H9 (cell line): ENCODE results near the gene UBE2V1. TPM values are rescaled to one million over a fixed set of nuclear protein-coding genes. Genes with fewer than 3 reads are reported as not detected.

Source experiments
- DNase-seq: peaks from one replicate; pipeline ENCODE4 v3.0.0-alpha.2; 2017
- H2AFZ ChIP-seq: one replicate; pipeline ENCODE4 v1.6.1; 2013; ENCODE audit warnings: mild to moderate bottlenecking, low read length, control low read depth, moderate library complexity
- H2AK5ac ChIP-seq: 2 replicates; pipeline ENCODE4 v1.6.1; 2013; ENCODE audit warnings: low read length, control low read depth, mixed read lengths; ENCODE audit not compliant: insufficient read length
- H2BK120ac ChIP-seq: one replicate; pipeline ENCODE4 v1.6.1; 2013; ENCODE audit warnings: low read depth, mild to moderate bottlenecking, low read length, control low read depth, inconsistent platforms; ENCODE audit not compliant: poor library complexity, severe bottlenecking
- H2BK12ac ChIP-seq: 2 replicates; pipeline ENCODE4 v1.6.1; 2013; ENCODE audit warnings: low read length, control low read depth, mixed read lengths, low read depth; ENCODE audit not compliant: insufficient read length
- H2BK15ac ChIP-seq: 2 replicates; pipeline ENCODE4 v1.6.1; 2013; ENCODE audit warnings: low read depth, low read length, control low read depth
- H2BK20ac ChIP-seq: one replicate; pipeline ENCODE4 v1.6.1; 2013; ENCODE audit warnings: low read depth, mild to moderate bottlenecking, low read length, control low read depth, inconsistent platforms; ENCODE audit not compliant: poor library complexity, severe bottlenecking
- H2BK5ac ChIP-seq: 2 replicates; pipeline ENCODE4 v1.6.1; 2013; ENCODE audit warnings: low read length, control low read depth, mixed read lengths; ENCODE audit not compliant: insufficient read length
- H3K14ac ChIP-seq: 2 replicates; pipeline ENCODE4 v1.6.1; 2013; ENCODE audit warnings: low read length, control low read depth; ENCODE audit not compliant: insufficient read depth
- H3K18ac ChIP-seq: 2 replicates; pipeline ENCODE4 v1.6.1; 2013; ENCODE audit warnings: low read depth, mild to moderate bottlenecking, mixed read lengths, low read length, control low read depth; ENCODE audit not compliant: insufficient read length
- H3K23ac ChIP-seq: 2 replicates; pipeline ENCODE4 v1.6.1; 2013; ENCODE audit warnings: low read length, control low read depth, mixed read lengths, low read depth; ENCODE audit not compliant: insufficient read length
- H3K23me2 ChIP-seq: 2 replicates; pipeline ENCODE4 v1.6.1; 2013; ENCODE audit warnings: low read depth, mild to moderate bottlenecking, mixed read lengths, low read length, control low read depth; ENCODE audit not compliant: insufficient read length, poor library complexity, severe bottlenecking
- H3K27ac ChIP-seq: 2 replicates; pipeline ENCODE4 v1.5.1; 2013; ENCODE audit warnings: low read length, control low read depth, mixed read lengths, low read depth; ENCODE audit not compliant: insufficient read length
- H3K27me3 ChIP-seq: 2 replicates; pipeline ENCODE4 v1.6.1; 2013; ENCODE audit warnings: low read length, control low read depth, inconsistent platforms; ENCODE audit not compliant: insufficient read depth
- H3K4ac ChIP-seq: 2 replicates; pipeline ENCODE4 v1.6.1; 2013; ENCODE audit warnings: low read depth, mild to moderate bottlenecking, control low read depth, inconsistent platforms, low read length, moderate library complexity
- H3K4me1 ChIP-seq: 2 replicates; pipeline ENCODE4 v1.6.1; 2013; ENCODE audit warnings: low read length, control low read depth, inconsistent platforms; ENCODE audit not compliant: insufficient read depth
- H3K4me2 ChIP-seq: 2 replicates; pipeline ENCODE4 v1.6.1; 2013; ENCODE audit warnings: low read length, control low read depth, mixed read lengths; ENCODE audit not compliant: insufficient read length, insufficient read depth
- H3K56ac ChIP-seq: 2 replicates; pipeline ENCODE4 v1.6.1; 2013; ENCODE audit warnings: low read depth, mild to moderate bottlenecking, mixed read lengths, low read length, control low read depth; ENCODE audit not compliant: insufficient read length
- H3K79me1 ChIP-seq: 2 replicates; pipeline ENCODE4 v1.6.1; 2013; ENCODE audit warnings: low read depth, mild to moderate bottlenecking, moderate library complexity, low read length, control low read depth, inconsistent platforms; ENCODE audit not compliant: insufficient read depth, poor library complexity, severe bottlenecking
- H3K79me2 ChIP-seq: 2 replicates; pipeline ENCODE4 v1.6.1; 2013; ENCODE audit warnings: low read length, control low read depth, inconsistent platforms; ENCODE audit not compliant: insufficient read depth
- H3K9ac ChIP-seq: 2 replicates; pipeline ENCODE4 v1.6.1; 2013; ENCODE audit warnings: low read length, control low read depth, mixed read lengths; ENCODE audit not compliant: insufficient read length; ENCODE audit errors: extremely low read depth
- H3K9me3 ChIP-seq: one replicate; pipeline ENCODE4 v1.6.1; 2013; ENCODE audit warnings: low read depth, low read length, inconsistent platforms; ENCODE audit not compliant: control insufficient read depth
- H3T11ph ChIP-seq: one replicate; pipeline ENCODE4 v1.6.1; 2013; ENCODE audit warnings: mild to moderate bottlenecking, low read length, control low read depth, inconsistent platforms
- H4K20me1 ChIP-seq: one replicate; pipeline ENCODE4 v1.6.1; 2013; ENCODE audit not compliant: control insufficient read depth, insufficient read length, insufficient read depth
- H4K5ac ChIP-seq: 2 replicates; pipeline ENCODE4 v1.6.1; 2013; ENCODE audit warnings: low read depth, mild to moderate bottlenecking, mixed read lengths, low read length, control low read depth; ENCODE audit not compliant: insufficient read length
- H4K8ac ChIP-seq: replicated peaks from 2 replicates; pipeline ENCODE4 v1.6.1; 2013; ENCODE audit warnings: low read length, control low read depth, mixed read lengths, low read depth; ENCODE audit not compliant: insufficient read length
- H4K91ac ChIP-seq: 2 replicates; pipeline ENCODE4 v1.6.1; 2013; ENCODE audit warnings: low read depth, mild to moderate bottlenecking, moderate library complexity, mixed read lengths, low read length, control low read depth; ENCODE audit not compliant: insufficient read length
- H3K27ac Mint-ChIP-seq, 3 experiments: 2 replicates in 2 of 3; 3 replicates in 1 of 3; pipeline ENCODE4 v1.8.0; 2020 to 2021; ENCODE audit warnings: mixed read lengths in 3 of 3, mild to moderate bottlenecking in 1 of 3, moderate library complexity in 1 of 3
- H3K27me3 Mint-ChIP-seq: 2 replicates; pipeline ENCODE4 v1.8.0; 2021; ENCODE audit warnings: low read depth, mild to moderate bottlenecking, moderate library complexity, mixed read lengths
- H3K36me3 Mint-ChIP-seq, 3 experiments: 2 replicates in 2 of 3; 3 replicates in 1 of 3; pipeline ENCODE4 v1.8.0; 2020 to 2021; ENCODE audit warnings: low read depth in 3 of 3, mixed read lengths in 3 of 3; ENCODE audit not compliant: insufficient read depth in 1 of 3
- H3K4me1 Mint-ChIP-seq, 2 experiments: 2 replicates each; pipeline ENCODE4 v1.8.0; 2020; ENCODE audit warnings: mixed read lengths in 2 of 2
- H3K4me3 Mint-ChIP-seq, 2 experiments: 2 replicates in 1 of 2; 3 replicates in 1 of 2; pipeline ENCODE4 v1.8.0; 2020 to 2021; ENCODE audit warnings: mild to moderate bottlenecking in 2 of 2, mixed read lengths in 2 of 2, moderate library complexity in 1 of 2
- H3K9me3 Mint-ChIP-seq, 2 experiments: 2 replicates in 1 of 2; 3 replicates in 1 of 2; pipeline ENCODE4 v1.8.0; 2020; ENCODE audit warnings: mild to moderate bottlenecking in 2 of 2, mixed read lengths in 2 of 2, moderate library complexity in 1 of 2
- WGBS: extraction: QIAGEN DNeasy Blood & Tissue Kit; methylation state at CpG from one replicate; pipeline ENCODE4 v1.1.7; 2013; ENCODE audit warnings: missing lambda C conversion rate, low lambda C conversion rate, mixed read lengths; ENCODE audit not compliant: insufficient read length; ENCODE audit errors: extremely low coverage; 5-methylcytosine and 5-hydroxymethylcytosine counted together
- total RNA-seq: library from RNA; stranded (reverse); gene quantifications from 2 replicates; pipeline ENCODE4 v1.2.1, GENCODE V29; 2021
- TF ChIP-seq, protein P1 (sequence below): fragments of 200-600 bp; sonication (generic); conservative IDR thresholded peaks from 3 replicates; pipeline ENCODE4 v1.8.0; 2021; ENCODE audit warnings: antibody characterized with exemption, mild to moderate bottlenecking

The UBE2V1 gene
- total RNA-seq, 1 experiment from 2014 or later = 152 TPM

DNA sequence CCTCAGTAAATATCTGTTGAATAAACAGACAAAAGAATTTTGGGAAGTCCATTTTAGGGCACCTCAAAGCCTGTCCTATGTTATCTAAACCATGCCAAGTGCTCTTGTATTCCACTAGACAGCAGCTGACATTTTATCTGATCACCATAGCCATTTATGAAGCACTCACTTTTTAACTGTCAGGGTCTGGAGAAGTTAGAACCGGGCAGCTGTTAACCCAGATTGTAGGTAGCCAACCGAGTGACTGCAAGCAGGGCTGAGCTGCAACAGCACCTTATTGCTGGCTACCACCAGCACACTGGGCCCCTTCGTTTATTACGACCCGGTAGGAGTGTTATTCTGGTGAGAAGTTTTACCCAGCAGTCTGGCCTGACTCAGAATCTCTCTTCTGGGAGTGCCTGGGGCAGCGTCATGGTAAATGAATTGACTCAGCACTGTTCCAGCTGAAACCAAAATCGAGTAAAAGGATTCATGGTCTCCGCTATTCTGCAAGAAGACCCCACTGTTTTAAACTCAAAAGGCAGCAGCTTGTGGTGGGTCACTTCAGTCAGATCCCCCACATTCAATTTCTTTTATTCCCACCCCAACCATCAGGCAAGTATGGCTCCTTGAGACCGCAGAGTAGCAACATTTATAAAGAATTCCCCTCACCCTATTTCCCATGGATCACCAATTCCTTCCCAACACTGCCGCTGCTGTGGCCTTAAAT, 1.7 kb downstream of the UBE2V1 start:
- H2BK5ac ChIP-seq = no peak overlapping the region
- no CpG with 5 or more reads among the region's 10 CpGs for WGBS
- no peak overlapping the region for H4K5ac ChIP-seq
- peak overlapping the region; percentile 72 for H3K9ac ChIP-seq
- no peak overlapping the region for H2BK120ac ChIP-seq
- peaks cover 19% of the 10 kb centered on the region for H3K23me2 ChIP-seq
- peaks cover 2% of the 10 kb centered on the region for H4K20me1 ChIP-seq
- H2BK15ac ChIP-seq = no peak overlapping the region
- no peak overlapping the region for H3K27ac ChIP-seq
- no peak overlapping the region for H2BK12ac ChIP-seq
- no peak overlapping the region for H3K23ac ChIP-seq
- no peak overlapping the region for H2AFZ ChIP-seq
- no peak overlapping the region for H4K8ac ChIP-seq
- H3K4me1 Mint-ChIP-seq = peaks cover 56 to 68% of the 10 kb centered on the region in 2 experiments
- no peaks in the 10 kb centered on the region for H3K27me3 ChIP-seq
- no peak overlapping the region for H2AK5ac ChIP-seq
- H3K4me3 Mint-ChIP-seq = peak overlapping the region; percentile 97 to 99
- TF ChIP-seq, protein P1, sequence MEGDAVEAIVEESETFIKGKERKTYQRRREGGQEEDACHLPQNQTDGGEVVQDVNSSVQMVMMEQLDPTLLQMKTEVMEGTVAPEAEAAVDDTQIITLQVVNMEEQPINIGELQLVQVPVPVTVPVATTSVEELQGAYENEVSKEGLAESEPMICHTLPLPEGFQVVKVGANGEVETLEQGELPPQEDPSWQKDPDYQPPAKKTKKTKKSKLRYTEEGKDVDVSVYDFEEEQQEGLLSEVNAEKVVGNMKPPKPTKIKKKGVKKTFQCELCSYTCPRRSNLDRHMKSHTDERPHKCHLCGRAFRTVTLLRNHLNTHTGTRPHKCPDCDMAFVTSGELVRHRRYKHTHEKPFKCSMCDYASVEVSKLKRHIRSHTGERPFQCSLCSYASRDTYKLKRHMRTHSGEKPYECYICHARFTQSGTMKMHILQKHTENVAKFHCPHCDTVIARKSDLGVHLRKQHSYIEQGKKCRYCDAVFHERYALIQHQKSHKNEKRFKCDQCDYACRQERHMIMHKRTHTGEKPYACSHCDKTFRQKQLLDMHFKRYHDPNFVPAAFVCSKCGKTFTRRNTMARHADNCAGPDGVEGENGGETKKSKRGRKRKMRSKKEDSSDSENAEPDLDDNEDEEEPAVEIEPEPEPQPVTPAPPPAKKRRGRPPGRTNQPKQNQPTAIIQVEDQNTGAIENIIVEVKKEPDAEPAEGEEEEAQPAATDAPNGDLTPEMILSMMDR = no peak
- H3K27me3 Mint-ChIP-seq = no peaks in the 10 kb centered on the region
- no peak overlapping the region for H3K18ac ChIP-seq
- H3K79me2 ChIP-seq = peaks cover 51% of the 10 kb centered on the region; the same call in 1 of the 2 replicates
- peak overlapping the region; percentile 46 to 98 (median 94); a peak in 4 of 7 replicates for H3K27ac Mint-ChIP-seq
- no peak overlapping the region for H2BK20ac ChIP-seq
- no peaks in the 10 kb centered on the region for H3K9me3 Mint-ChIP-seq
- H3K14ac ChIP-seq = no peak overlapping the region
- H4K91ac ChIP-seq = no peak overlapping the region
- peak overlapping the region; percentile 63 for H3K4me2 ChIP-seq
- H3T11ph ChIP-seq = no peak overlapping the region
- H3K79me1 ChIP-seq = peaks cover 7% of the 10 kb centered on the region
- DNase-seq = no peak
- no peaks in the 10 kb centered on the region for H3K9me3 ChIP-seq
- H3K4me1 ChIP-seq = peaks cover 6% of the 10 kb centered on the region
- no peak overlapping the region for H3K56ac ChIP-seq
- H3K4ac ChIP-seq = no peak overlapping the region
- H3K36me3 Mint-ChIP-seq = peaks cover 2 to 26% (median 17%) of the 10 kb centered on the region in 3 experiments; a peak in 5 of 7 replicates
